Sigmoid colon (tissue), 3 donors: Measurements from ENCODE around the gene FBXL5.
"Not testable (repeated sequence)": the region's sequence is repeated elsewhere in the genome, so short reads cannot be mapped to it uniquely, and the experiment has no call there.

ENCODE experiments used
- CTCF ChIP-seq, 4 experiments: fragments of 450-650 bp in 3 of 4; fragments of 200-600 bp in 1 of 4; IDR thresholded peaks; one replicate each; pipeline ENCODE4 v1.5.1; 2016 to 2019; ENCODE audit warnings: antibody characterized with exemption in 4 of 4, mild to moderate bottlenecking in 3 of 4, moderate library complexity in 2 of 4
- POLR2A ChIP-seq, 2 donors: fragments of 450-650 bp; IDR thresholded peaks; one replicate each; pipeline ENCODE4 v1.6.1; 2016; ENCODE audit warnings: antibody characterized with exemption in 2 of 2, mild to moderate bottlenecking in 2 of 2, moderate library complexity in 2 of 2

GRCh38 chr4:15617407-15617806 lies 37.8 kb downstream of the FBXL5 start:
- TF ChIP-seq CTCF, POLR2A (IDR thresholded peaks at IDR 0.05): not testable (repeated sequence)
